ENCODE measurements around the gene POLR2E. TPM values are rescaled to one million over a fixed set of nuclear protein-coding genes. Genes with fewer than 3 reads are reported as not detected.
A peak's percentile ranks its signal among the peaks of the same experiment; 100 is the strongest.

Gene POLR2E
- total RNA-seq, 2 experiments from 2014 or later: 171 to 229 TPM

DNA sequence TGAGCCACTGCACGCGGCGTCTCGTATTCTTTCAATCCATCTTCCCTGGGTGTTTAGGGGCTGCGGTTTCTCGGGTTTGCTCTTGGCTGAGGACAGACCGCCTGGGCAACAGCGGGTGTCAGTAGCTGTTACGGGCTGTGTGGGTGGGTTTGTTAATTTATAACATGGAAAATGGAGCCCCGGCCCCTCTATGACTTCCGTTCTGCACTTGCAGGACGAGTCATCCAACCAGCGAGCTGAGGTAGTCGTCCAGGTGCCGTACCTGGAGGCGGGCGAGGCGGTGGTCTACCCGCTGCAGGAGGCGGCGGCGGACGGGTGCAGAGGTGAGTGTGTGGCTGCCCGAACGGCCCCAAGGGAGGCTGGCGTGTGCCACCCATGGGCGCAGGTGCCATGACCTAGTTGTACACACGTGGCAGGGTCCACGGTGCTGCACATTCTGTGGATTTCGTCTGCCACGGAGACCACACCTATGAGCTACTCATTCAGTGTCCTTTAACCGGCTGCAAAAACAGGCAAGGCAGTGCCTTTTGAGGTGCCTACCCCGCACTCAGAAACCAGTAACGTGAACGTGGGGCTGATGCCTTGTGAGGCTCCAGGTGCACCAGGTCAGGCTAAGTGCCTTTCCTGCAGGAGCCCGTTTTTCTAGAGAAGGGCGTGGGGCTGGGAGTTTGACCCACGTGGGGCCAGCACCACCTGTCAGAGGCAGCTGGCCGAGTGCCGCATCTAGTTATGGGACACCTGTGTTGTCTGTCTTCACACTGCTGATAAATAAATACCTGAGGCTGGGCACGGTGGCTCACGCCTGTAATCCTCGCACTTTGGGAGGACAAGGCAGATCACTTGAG, 10.9 kb downstream of the POLR2E start:
- no peak for ATAC-seq
- intact Hi-C loops (cut with DNase I, micrococcal nuclease): no loop called here
- CTCF ChIA-PET: interaction anchor here (0.6 kb wide), 1 partner anchor 74 kb away, joined by 3 read pairs; no protein-coding TSS in a partner anchor
- DNase-seq: no peak
- Mint-ChIP-seq H3K4me3 (no peak overlapping the region), H3K9me3 (ENCODE audit: low read depth) (no peaks in the 10 kb centered on the region), H3K27ac (peak overlapping the region; percentile 44), H3K27me3 (no peaks in the 10 kb centered on the region), H3K4me1 (peaks cover 64% of the 10 kb centered on the region), H3K36me3 (ENCODE audit: low read depth) (peaks cover 62% of the 10 kb centered on the region)
- POLR2A ChIA-PET: interaction anchor here (0.8 kb wide), 1 partner anchor 9 kb away, joined by 3 read pairs; no protein-coding TSS in a partner anchor

DNA sequence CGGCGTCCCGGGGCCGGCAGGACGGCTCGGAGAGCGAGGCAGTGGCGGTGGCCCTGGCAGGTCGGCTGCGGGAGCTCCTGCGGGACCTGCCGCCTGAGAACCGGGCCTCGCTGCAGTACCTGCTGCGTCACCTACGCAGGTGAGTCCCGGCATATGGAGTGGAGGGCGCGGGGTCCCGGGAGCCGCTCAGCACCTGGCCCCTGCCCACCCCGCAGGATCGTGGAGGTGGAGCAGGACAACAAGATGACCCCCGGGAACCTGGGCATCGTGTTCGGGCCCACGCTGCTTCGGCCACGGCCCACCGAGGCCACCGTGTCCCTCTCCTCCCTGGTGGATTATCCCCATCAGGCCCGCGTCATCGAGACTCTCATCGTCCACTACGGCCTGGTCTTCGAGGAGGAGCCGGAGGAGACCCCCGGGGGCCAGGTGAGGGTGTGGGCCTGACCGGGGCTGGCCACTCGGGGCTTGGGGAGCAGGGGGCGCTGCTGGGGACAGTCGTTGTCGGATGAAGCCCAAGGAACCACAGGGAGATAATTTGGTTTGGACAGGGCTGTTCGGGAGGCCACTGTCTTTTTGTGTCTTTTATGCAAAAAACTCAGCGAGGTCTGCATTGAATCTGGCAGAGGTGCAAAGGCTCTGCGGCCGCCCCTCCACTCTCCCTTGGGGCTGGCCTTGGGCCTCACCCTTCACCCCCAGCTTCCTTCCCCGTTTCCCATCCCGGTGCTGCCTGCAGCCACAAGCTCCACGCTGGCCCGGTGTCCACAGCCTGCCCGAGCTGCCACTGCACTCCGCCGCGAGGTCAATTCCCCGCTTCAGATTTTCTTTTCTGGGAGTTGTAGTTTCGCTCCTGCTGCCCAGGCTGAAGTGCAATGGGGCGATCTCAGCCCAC, 12.0 kb downstream of the POLR2E start:
- Mint-ChIP-seq H3K9me3 (ENCODE audit: low read depth) (no peaks in the 10 kb centered on the region), H3K27me3 (no peaks in the 10 kb centered on the region), H3K36me3 (ENCODE audit: low read depth) (peaks cover 65% of the 10 kb centered on the region), H3K4me1 (peaks cover 60% of the 10 kb centered on the region), H3K27ac (no peak overlapping the region), H3K4me3 (no peak overlapping the region)
- no peak for ATAC-seq
- POLR2A ChIA-PET: interaction anchor here (0.5 to 1.3 kb wide), 4 partner anchors 56 to 434 kb away, joined by 3 to 5 read pairs (median 4); no protein-coding TSS in a partner anchor
- CTCF ChIA-PET: interaction anchor here (0.6 kb wide), 1 partner anchor 27 kb away, joined by 4 read pairs; no protein-coding TSS in a partner anchor
- intact Hi-C loops (cut with DNase I, micrococcal nuclease): loop anchor here in 1 of 2 experiments (1.0 to 2.0 kb wide), 9 partner anchors 12 to 221 kb away; partner anchors contain the start of genes ARHGAP45, ATP5F1D, POLR2E and RNU6-2
- no peak for DNase-seq

DNA sequence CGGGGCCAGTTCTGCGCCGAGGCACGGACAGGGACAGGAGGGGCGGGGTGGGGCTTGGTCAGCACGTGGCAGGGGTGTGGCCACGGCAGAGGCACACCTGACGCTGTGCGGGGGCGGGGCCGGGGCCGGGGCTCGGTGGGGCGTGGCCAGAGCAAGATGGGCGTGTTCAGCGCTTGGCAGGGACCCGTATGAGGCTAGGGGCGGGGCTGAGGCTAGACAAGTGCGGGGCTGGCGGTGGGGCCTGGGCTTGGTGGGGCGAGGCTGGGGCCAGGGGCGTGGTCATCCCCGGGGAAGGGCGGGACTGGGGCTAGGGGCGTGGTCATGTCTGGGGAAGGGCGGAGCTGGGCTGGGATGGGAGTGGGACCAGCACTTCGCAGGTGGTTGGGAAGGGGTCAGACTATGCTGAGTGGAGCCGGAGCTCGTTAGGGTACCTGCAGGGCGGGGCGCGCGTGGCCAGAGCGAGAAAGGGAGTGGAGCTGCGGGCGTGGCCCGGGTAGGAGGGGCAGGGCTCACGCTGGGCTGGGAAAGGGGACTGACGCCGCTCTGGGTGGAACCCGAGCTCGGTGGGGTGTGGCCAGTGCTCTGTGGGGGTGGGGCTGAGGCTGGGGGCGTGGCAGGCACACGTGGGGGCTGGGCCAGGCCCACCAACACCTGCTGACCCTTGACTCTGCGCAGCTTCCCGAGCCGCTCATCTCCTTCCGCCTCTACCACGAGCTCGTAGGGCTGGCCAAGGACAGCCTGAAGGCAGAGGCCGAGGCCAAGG, 12.8 kb downstream of the POLR2E start:
- ChIA-PET CTCF (interaction anchor here (0.6 kb wide), 1 partner anchor 26 kb away, joined by 4 read pairs; no protein-coding TSS in a partner anchor), POLR2A (interaction anchor here (0.5 to 1.4 kb wide), 6 partner anchors 8 to 434 kb away, joined by 3 to 7 read pairs (median 4); no protein-coding TSS in a partner anchor)
- Mint-ChIP-seq H3K27me3 (no peaks in the 10 kb centered on the region), H3K4me1 (peaks cover 60% of the 10 kb centered on the region), H3K9me3 (ENCODE audit: low read depth) (no peaks in the 10 kb centered on the region), H3K36me3 (ENCODE audit: low read depth) (peaks cover 64% of the 10 kb centered on the region), H3K27ac (no peak overlapping the region), H3K4me3 (no peak overlapping the region)
- DNase-seq (peak; percentile 96), ATAC-seq (peak; percentile 71)
- intact Hi-C loops (cut with DNase I, micrococcal nuclease): loop anchor here in 1 of 2 experiments (1.0 to 2.0 kb wide), 9 partner anchors 13 to 220 kb away; partner anchors contain the start of genes ARHGAP45, ATP5F1D, POLR2E and RNU6-2

DNA sequence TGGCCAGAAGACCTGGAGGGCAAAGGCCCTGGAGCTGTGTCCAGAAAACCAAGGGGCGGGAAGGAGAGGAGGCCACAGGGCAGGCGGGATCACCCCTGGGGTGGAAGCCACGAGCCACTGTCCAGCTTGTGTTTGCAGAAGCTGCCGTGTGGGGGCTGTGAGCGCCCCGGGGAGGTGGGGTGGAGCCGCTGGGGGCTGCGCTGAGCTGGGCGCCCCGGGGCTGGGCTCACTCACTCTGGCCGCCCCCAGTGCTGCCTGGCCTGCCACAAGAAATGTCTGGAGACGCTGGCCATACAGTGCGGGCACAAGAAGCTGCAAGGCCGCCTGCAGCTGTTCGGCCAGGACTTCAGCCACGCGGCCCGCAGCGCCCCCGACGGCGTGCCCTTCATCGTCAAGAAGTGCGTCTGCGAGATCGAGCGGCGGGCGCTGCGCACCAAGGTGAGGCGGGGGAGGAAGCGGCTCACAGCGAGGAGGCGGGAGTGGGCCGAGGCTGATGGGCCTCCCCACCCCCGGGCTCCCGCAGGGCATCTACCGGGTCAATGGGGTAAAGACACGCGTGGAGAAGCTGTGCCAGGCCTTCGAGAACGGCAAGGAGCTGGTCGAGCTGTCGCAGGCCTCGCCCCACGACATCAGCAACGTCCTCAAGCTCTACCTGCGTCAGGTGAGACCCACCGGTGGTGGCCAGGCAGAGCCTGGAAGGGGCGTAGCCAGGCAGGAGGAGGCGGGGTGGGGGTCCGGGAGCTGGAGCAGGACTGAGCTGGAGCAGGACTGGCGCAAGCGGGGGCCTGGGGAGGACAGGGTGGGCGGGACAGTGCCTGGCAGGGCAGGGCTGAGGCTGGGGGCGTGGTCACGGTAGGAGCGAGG, 13.6 kb downstream of the POLR2E start:
- no peak overlapping the region for H3K4me3 Mint-ChIP-seq
- CTCF ChIA-PET: interaction anchor here (0.5 to 2.1 kb wide), 3 partner anchors 10 to 15 kb away, joined by 3 to 8 read pairs (median 4); partner anchors contain the start of gene ARHGAP45
- no peak for ATAC-seq

DNA sequence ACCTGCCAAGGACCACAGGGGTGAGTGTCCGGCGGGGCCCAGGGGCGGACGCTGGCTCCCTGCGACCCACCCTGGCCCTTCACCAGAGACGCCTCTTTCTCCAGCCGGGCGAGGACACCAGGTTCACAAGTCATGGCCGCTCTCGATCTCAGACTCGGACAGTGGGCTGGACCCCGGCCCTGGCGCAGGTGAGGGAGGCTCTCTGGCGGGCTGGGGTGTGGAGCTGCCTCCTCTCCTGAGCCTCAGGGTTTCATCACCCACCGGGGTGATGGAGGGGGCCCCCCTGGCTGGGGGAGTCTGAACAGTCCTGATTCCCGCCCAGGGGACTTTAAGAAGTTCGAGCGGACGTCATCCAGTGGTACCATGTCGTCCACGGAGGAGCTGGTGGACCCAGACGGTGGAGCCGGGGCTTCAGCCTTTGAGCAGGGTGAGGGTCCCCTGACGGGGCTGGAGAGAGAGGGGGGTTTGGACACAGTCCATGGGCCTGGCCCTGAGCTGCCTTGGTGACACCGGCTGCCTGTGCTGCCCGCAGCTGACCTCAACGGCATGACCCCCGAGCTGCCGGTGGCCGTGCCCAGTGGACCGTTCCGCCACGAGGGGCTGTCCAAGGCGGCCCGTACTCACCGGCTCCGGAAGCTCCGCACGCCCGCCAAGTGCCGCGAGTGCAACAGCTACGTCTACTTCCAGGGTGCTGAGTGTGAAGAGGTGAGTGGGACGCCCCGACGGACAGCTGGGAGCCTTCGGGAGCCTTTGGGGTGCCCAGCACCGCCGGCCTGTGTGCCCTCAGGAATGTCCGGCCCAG, 14.6 kb downstream of the POLR2E start:
- H3K4me1 Mint-ChIP-seq: peaks cover 69% of the 10 kb centered on the region
- H3K36me3 Mint-ChIP-seq (ENCODE audit: low read depth): peaks cover 72% of the 10 kb centered on the region
- ChIA-PET POLR2A (interaction anchor here (0.5 to 1.8 kb wide), 7 partner anchors 10 to 176 kb away, joined by 3 to 8 read pairs (median 4); partner anchors contain the start of genes ARHGAP45 and RNU6-2), CTCF (interaction anchor here (0.6 to 2.1 kb wide), 5 partner anchors 9 to 43 kb away, joined by 3 to 9 read pairs (median 4); partner anchors contain the start of gene ARHGAP45)
- DNase-seq (no peak), ATAC-seq (no peak)
- H3K27ac Mint-ChIP-seq: no peak overlapping the region
- no peaks in the 10 kb centered on the region for H3K27me3 Mint-ChIP-seq
- H3K9me3 Mint-ChIP-seq (ENCODE audit: low read depth): no peaks in the 10 kb centered on the region
- no peak overlapping the region for H3K4me3 Mint-ChIP-seq
- intact Hi-C loops (cut with DNase I, micrococcal nuclease): no loop called here

More for the DNA sequence above, 13.6 kb downstream of the POLR2E start:
- H3K27me3 Mint-ChIP-seq: no peaks in the 10 kb centered on the region
- peaks cover 66% of the 10 kb centered on the region for H3K36me3 Mint-ChIP-seq (ENCODE audit: low read depth)
- POLR2A ChIA-PET: interaction anchor here (0.5 to 1.8 kb wide), 8 partner anchors 9 to 175 kb away, joined by 3 to 8 read pairs (median 5); partner anchors contain the start of gene RNU6-2
- no peak for DNase-seq
- peaks cover 64% of the 10 kb centered on the region for H3K4me1 Mint-ChIP-seq
- intact Hi-C loops (cut with DNase I, micrococcal nuclease): loop anchor here in 1 of 2 experiments (1.0 to 2.0 kb wide), 9 partner anchors 14 to 219 kb away; partner anchors contain the start of genes ARHGAP45, ATP5F1D, POLR2E and RNU6-2
- H3K9me3 Mint-ChIP-seq (ENCODE audit: low read depth): no peaks in the 10 kb centered on the region
- H3K27ac Mint-ChIP-seq: no peak overlapping the region

DNA sequence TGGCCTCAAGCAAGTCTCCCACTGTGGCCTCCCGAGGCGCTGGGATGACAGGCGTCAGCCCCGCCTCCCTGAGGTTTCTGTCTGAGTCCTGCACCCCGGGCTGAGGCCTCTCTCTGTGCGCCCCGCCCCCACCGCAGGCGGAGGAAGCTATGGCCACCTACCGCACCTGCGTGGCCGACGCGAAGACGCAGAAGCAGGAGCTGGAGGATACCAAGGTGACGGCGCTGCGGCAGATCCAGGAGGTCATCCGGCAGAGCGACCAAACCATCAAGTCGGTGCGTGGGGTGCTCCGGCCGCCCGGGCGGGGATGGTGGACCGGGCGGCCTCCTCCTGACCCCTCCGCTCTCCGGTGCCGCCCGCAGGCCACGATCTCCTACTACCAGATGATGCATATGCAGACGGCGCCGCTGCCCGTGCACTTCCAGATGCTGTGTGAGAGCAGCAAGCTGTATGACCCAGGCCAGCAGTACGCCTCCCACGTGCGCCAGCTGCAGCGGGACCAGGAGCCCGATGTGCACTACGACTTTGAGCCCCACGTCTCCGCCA, 15.5 kb downstream of the POLR2E start:
- peak overlapping the region; percentile 41 for H3K4me3 Mint-ChIP-seq
- POLR2A ChIA-PET: interaction anchor here (1.0 to 1.8 kb wide), 4 partner anchors 12 to 172 kb away, joined by 3 to 8 read pairs (median 4); partner anchors contain the start of genes ARHGAP45 and RNU6-2

DNA sequence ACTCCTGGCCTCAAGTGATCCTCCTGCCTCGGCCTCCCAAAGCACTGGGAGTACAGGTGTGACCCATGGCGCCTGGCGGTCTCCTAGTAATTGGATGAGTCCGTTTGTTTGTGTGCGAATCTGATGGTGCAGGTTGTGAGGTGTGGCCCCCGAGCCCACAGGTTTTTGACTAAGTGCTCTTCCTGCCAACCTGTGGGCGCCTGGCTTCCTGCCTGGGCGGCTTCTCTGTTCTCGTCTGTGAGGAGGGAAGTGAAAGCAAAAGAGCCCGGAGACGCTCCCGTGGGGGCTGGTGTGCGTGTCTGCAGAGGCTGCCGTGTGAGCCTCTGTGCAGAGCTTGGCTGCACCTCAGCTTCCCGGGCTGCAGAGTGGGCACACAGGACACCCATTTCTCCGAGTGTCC, 18.2 kb downstream of the POLR2E start:
- H3K4me1 Mint-ChIP-seq: peaks cover 74% of the 10 kb centered on the region
- H3K36me3 Mint-ChIP-seq (ENCODE audit: low read depth): peaks cover 72% of the 10 kb centered on the region
- H3K27me3 Mint-ChIP-seq: no peaks in the 10 kb centered on the region
- ATAC-seq (peak; percentile 78), DNase-seq (peak; percentile 97)
- intact Hi-C loops (cut with DNase I, micrococcal nuclease): loop anchor here (1.0 to 2.0 kb wide), 10 partner anchors 9 to 172 kb away; partner anchors contain the start of genes RNU6-2 (in 2 of the 2), TMEM259 (in 2 of the 2), ARHGAP45 (in 1 of the 2) and MIDN (in 1 of the 2)
- H3K9me3 Mint-ChIP-seq (ENCODE audit: low read depth): no peaks in the 10 kb centered on the region
- CTCF ChIA-PET: interaction anchor here (1.1 to 4.1 kb wide), 3 partner anchors 11 to 189 kb away, joined by 4 to 26 read pairs (median 6); partner anchors contain the start of gene ARHGAP45
- H3K4me3 Mint-ChIP-seq: peak overlapping the region; percentile 71
- peak overlapping the region; percentile 86 for H3K27ac Mint-ChIP-seq
- POLR2A ChIA-PET: interaction anchor here (0.7 to 1.2 kb wide), 3 partner anchors 9 to 192 kb away, joined by 4 to 5 read pairs (median 4); partner anchors contain the start of genes ARHGAP45 and CIRBP

More for the DNA sequence above, 15.5 kb downstream of the POLR2E start:
- peak overlapping the region; percentile 47 for H3K27ac Mint-ChIP-seq
- H3K27me3 Mint-ChIP-seq: no peaks in the 10 kb centered on the region
- intact Hi-C loops (cut with DNase I, micrococcal nuclease): no loop called here
- H3K4me1 Mint-ChIP-seq: peaks cover 65% of the 10 kb centered on the region
- peaks cover 68% of the 10 kb centered on the region for H3K36me3 Mint-ChIP-seq (ENCODE audit: low read depth)
- no peaks in the 10 kb centered on the region for H3K9me3 Mint-ChIP-seq (ENCODE audit: low read depth)
- ATAC-seq (peak; percentile 18), DNase-seq (peak; percentile 94)
- CTCF ChIA-PET: interaction anchor here (0.5 to 2.1 kb wide), 3 partner anchors 13 to 216 kb away, joined by 3 to 9 read pairs (median 8); partner anchors contain the start of gene ARHGAP45

DNA sequence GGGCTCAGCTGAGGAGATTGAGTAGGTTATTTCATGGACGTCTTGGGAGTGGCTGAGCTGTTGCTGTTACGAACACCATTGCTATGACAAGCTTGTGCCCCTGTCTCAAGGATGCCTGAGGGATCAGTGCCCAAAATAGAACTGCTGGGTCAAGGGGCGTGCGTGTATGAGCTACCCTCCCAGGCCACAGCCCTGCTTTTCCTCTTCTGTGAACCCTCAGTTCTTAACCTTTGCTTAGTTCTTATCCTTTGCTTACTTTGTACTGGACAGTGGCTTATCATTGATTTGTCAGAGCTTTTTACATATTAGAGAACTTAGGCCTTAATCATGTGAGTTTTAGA, 19.2 kb downstream of the POLR2E start:
- CTCF ChIA-PET: interaction anchor here (0.7 to 4.1 kb wide), 7 partner anchors 10 to 1014 kb away, joined by 3 to 26 read pairs (median 3); partner anchors contain the start of genes ARHGAP45 and RNU6-2
- DNase-seq (no peak), ATAC-seq (no peak)
- Mint-ChIP-seq H3K4me1 (peaks cover 71% of the 10 kb centered on the region), H3K36me3 (ENCODE audit: low read depth) (peaks cover 69% of the 10 kb centered on the region), H3K9me3 (ENCODE audit: low read depth) (no peaks in the 10 kb centered on the region), H3K4me3 (peak overlapping the region; percentile 52), H3K27ac (peak overlapping the region; percentile 84), H3K27me3 (no peaks in the 10 kb centered on the region)
- POLR2A ChIA-PET: interaction anchor here (0.5 to 1.2 kb wide), 4 partner anchors 9 to 193 kb away, joined by 3 to 5 read pairs (median 4); partner anchors contain the start of genes ARHGAP45 and CIRBP
- intact Hi-C loops (cut with DNase I, micrococcal nuclease): loop anchor here (2.0 kb wide), 3 partner anchors 19 to 173 kb away; partner anchors contain the start of genes MIDN (in 1 of the 2), POLR2E (in 1 of the 2), RNU6-2 (in 1 of the 2) and TMEM259 (in 1 of the 2)
